NCI-H345 treated with DMSO at 0.1 percent for 48 hours (cell line): ENCODE results near the gene CFHR3.
"Not testable (repeated sequence)": the region's sequence is repeated elsewhere in the genome, so short reads cannot be mapped to it uniquely, and the experiment has no call there.

Experiments
- DNase-seq: peaks from one replicate; lab custom pipeline; 2025; ENCODE audit not compliant: unreplicated experiment; lab: John Stamatoyannopoulos, UW

The CFHR3 gene

DNA sequence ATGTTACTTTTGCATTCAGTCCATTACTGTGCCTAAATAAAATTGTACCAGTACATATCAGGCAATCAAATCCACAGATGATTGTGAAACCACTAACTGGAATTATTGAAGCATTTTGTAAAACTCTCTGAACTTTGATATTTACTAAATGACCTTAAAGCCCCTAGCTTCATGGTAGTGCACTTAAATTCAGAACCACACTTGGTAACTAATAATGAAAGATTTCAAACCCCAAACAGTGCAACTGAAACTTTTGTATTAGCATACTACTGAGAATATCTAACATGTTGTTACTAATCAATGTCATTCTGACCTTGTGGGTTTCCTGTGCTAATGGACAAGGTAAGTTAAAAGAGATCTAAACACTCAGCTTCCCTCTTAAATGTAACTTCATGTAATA lies at the start of gene CFHR3:
CFHR3 (plus strand) TSS at position 238 of the 400 bp plus-strand sequence; CDS start at position 285, 47 bp downstream.
- DNase-seq, result no peak

DNA sequence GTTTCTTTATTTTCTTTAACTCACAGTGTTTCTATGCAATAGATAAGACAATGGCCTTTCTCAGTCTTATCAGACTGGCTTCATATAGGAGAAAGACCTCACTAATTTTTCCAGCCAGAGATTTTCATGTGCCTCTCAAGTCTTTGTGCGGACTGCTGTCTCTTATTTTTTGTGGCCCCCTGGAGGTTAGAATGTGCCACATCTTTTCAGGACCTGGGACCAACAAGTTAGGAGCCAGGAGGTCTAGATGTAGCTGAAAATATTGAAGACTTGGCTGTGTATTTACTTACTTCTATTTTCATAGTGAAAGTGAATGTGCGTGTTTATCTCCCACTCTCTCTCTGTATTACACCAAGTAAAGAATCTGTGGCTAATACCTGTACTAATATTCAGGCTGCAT lies 42.1 kb upstream of the CFHR3 start:
- no peak for DNase-seq

GRCh38 chr1:196733091-196733970 lies 41.3 kb upstream of the CFHR3 start:
- no peak for DNase-seq

GRCh38 chr1:196734006-196734405 lies 40.6 kb upstream of the CFHR3 start:
- DNase-seq, result no peak

- DNase-seq, result no peak
These were observed 40.2 kb upstream of the CFHR3 start for GRCh38 chr1:196734460-196734859.

GRCh38 chr1:196738730-196739129 lies 35.9 kb upstream of the CFHR3 start:
- DNase-seq, result no peak

- peak; percentile 8 for DNase-seq
These were observed 31.4 kb upstream of the CFHR3 start for GRCh38 chr1:196743244-196743643.

- DNase-seq, result not testable (repeated sequence)
These were observed 9.5 kb upstream of the CFHR3 start for GRCh38 chr1:196765019-196765740.

GRCh38 chr1:196769823-196770222 lies 4.8 kb upstream of the CFHR3 start:
- DNase-seq, result not testable (repeated sequence)

DNA sequence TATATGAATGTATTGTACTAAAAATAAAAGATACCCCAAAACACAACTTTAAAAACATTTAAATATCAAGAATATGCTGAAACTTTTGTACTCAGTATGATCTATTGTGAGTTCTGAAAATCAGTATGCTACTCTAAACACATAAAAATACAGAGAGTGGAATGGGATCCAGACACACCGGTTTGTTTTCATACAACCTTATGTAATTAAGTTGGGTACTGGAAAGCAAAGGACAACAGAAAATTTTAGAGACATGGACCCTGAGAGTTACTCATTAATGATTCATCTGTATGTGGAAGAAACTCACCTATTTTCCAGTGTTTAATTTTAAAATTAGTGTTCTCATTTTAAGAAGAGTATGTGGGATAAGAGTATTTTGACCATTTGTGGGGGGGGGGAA lies 927 bp upstream of the CFHR3 start:
- DNase-seq, result no peak

GRCh38 chr1:196774175-196774574 lies 465 bp upstream of the CFHR3 start:
- DNase-seq, result no peak

- DNase-seq, result no peak
These were observed 3.0 kb downstream of the CFHR3 start for GRCh38 chr1:196777603-196778002.

- DNase-seq, result no peak
These were observed 4.5 kb downstream of the CFHR3 start for GRCh38 chr1:196779093-196779492.

DNA sequence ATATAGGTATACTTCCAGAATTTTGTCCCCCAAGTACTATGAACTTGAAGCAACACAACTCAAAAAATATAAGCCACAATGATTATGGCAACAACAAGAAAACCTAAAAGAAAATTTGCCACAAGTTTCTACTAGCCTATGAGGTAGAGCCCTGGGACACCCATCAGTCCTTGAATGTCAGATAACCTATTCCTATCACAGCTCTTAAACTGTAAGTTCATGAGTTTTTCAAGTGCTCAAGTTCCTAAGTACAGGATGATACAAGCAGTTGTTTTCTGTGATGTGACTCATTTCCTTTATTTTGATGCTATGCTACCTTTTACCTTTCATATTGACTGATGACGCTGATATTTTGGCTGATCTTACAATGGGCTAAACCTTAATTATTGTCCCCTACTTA lies 16.6 kb downstream of the CFHR3 start:
- not testable (repeated sequence) for DNase-seq

GRCh38 chr1:196794103-196794502 lies 19.5 kb downstream of the CFHR3 start:
- DNase-seq, result not testable (repeated sequence)

DNA sequence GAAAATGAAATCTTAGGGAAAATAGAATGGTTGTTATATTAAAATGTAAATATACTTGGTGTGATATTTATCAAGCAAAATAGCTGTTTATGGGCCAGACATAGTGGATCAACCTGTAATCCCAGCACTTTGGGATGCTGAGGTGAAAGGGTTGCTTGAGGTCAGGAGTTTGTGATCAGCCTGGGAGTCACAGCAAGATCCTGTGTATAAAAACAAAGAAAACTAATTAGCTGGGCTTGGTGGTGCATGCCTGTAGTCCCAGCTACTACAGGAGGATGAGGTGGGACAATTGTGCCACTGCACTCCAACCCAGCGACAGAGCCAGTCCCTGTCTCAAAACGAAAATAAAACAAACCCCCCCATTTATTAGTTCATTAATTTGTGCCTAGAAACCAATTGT lies 23.3 kb downstream of the CFHR3 start:
- no peak for DNase-seq

- not testable (repeated sequence) for DNase-seq
These were observed 27.3 kb downstream of the CFHR3 start for GRCh38 chr1:196801920-196802319.

GRCh38 chr1:196808529-196809235 lies 34.0 kb downstream of the CFHR3 start:
- DNase-seq, result no peak

GRCh38 chr1:196817442-196817841 lies 42.8 kb downstream of the CFHR3 start:
- not testable (repeated sequence) for DNase-seq

DNA sequence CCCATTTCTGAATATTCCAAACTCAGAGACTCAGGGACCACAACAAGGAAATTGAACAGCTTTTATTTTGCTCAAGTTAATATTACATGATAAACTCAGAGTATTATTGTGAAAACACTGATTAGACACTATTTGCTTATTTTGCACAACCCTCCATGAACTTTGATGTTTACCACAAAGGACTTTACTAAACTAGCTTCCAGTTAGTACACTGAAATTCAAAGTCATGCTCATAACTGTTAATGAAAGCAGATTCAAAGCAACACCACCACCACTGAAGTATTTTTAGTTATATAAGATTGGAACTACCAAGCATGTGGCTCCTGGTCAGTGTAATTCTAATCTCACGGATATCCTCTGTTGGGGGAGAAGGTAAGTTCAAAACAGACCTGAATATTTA lies 44.9 kb downstream of the CFHR3 start, which contains the start of gene CFHR1:
CFHR1 (plus strand) TSS at position 201 of the 400 bp plus-strand sequence; CDS start at position 315, 114 bp downstream.
- DNase-seq, result not testable (repeated sequence)

- not testable (repeated sequence) for DNase-seq
These were observed 53.2 kb downstream of the CFHR3 start for GRCh38 chr1:196827860-196828259.
